HL-60 (cell line): ENCODE data around the gene TMPRSS13.

ENCODE experiments used
- DNase-seq, 2 experiments: peaks; one replicate each; pipeline ENCODE4 v3.0.0-alpha.2; 2010 to 2020; ENCODE audit warnings: low read depth in 1 of 2, low spot score in 1 of 2
- H3K27ac ChIP-seq: fragments of 250-450 bp; sonication (Bioruptor Pico); replicated peaks from 2 replicates; pipeline ENCODE4 v1.5.1; 2020; ENCODE audit warnings: mild to moderate bottlenecking, moderate library complexity
- H3K27me3 ChIP-seq: fragments of 250-450 bp; sonication (Bioruptor Pico); 2 replicates; pipeline ENCODE4 v1.5.1; 2021; ENCODE audit warnings: mild to moderate bottlenecking, moderate library complexity; ENCODE audit not compliant: insufficient read depth, poor library complexity, severe bottlenecking
- H3K4me3 ChIP-seq: replicated peaks from 2 replicates; pipeline ENCODE4 v1.5.1; 2011; ENCODE audit warnings: mild to moderate bottlenecking, control low read depth, low read length; ENCODE audit not compliant: insufficient read depth
- GABPA ChIP-seq: IDR thresholded peaks from 2 replicates; pipeline ENCODE4 v1.6.1; 2012; ENCODE audit warnings: low read depth
- POLR2AphosphoS5 ChIP-seq: IDR thresholded peaks from 2 replicates; pipeline ENCODE4 v1.6.1; 2012; ENCODE audit warnings: low read depth
- SPI1 ChIP-seq: IDR thresholded peaks from 2 replicates; pipeline ENCODE4 v1.6.1; 2012; ENCODE audit warnings: low read depth, mild to moderate bottlenecking, borderline replicate concordance
- TF ChIP-seq, protein P1 (sequence below): IDR thresholded peaks from 2 replicates; pipeline ENCODE4 v1.6.1; 2012; ENCODE audit warnings: low read depth; ENCODE audit not compliant: insufficient replicate concordance
- TF ChIP-seq, protein P2 (sequence below): IDR thresholded peaks from one replicate; pipeline ENCODE4 v1.5.1; 2011; ENCODE audit warnings: low read length, control low read depth, inconsistent platforms; ENCODE audit not compliant: insufficient read depth

Gene TMPRSS13

DNA sequence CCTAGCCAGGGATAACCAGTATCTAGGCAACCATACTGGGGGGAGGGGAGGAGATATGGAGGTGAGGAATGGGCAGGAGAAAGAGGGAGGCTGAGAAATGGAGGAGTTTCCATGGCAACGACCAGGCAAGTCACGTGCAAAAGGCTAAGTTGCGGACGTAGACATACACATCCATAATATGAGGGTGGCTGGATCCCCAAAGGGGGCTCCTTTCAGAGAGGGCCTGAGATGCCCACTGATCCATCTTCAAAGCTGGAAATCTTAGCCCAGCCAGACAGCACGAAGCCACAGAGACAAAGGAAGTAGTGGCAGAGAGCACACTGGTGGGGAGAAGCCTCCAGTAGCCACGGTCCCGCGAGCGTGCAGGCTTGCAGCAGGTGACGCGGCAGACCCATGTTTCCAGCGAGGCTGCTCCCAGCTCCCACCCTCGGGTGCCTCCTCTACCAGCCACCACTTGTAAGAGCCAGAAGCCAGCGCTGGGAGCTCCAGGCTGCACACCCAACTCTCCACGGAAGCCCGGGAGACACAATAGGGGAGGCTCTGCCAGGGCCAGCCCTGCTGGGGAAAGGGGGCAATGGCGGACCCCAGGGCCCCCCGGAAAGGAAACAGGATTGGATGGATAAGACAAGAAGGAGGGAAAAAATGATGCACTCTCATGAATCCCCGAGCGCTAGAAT is 53.7 kb downstream of the TMPRSS13 start:
- H3K4me3 ChIP-seq = no peak overlapping the region
- no peak for DNase-seq
- TF ChIP-seq SPI1 = no peak
- no peak for TF ChIP-seq GABPA
- TF ChIP-seq, protein P1, sequence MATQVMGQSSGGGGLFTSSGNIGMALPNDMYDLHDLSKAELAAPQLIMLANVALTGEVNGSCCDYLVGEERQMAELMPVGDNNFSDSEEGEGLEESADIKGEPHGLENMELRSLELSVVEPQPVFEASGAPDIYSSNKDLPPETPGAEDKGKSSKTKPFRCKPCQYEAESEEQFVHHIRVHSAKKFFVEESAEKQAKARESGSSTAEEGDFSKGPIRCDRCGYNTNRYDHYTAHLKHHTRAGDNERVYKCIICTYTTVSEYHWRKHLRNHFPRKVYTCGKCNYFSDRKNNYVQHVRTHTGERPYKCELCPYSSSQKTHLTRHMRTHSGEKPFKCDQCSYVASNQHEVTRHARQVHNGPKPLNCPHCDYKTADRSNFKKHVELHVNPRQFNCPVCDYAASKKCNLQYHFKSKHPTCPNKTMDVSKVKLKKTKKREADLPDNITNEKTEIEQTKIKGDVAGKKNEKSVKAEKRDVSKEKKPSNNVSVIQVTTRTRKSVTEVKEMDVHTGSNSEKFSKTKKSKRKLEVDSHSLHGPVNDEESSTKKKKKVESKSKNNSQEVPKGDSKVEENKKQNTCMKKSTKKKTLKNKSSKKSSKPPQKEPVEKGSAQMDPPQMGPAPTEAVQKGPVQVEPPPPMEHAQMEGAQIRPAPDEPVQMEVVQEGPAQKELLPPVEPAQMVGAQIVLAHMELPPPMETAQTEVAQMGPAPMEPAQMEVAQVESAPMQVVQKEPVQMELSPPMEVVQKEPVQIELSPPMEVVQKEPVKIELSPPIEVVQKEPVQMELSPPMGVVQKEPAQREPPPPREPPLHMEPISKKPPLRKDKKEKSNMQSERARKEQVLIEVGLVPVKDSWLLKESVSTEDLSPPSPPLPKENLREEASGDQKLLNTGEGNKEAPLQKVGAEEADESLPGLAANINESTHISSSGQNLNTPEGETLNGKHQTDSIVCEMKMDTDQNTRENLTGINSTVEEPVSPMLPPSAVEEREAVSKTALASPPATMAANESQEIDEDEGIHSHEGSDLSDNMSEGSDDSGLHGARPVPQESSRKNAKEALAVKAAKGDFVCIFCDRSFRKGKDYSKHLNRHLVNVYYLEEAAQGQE = no peak
- H3K27me3 ChIP-seq = peaks cover 65% of the 10 kb centered on the region
- no peak overlapping the region for H3K27ac ChIP-seq

DNA sequence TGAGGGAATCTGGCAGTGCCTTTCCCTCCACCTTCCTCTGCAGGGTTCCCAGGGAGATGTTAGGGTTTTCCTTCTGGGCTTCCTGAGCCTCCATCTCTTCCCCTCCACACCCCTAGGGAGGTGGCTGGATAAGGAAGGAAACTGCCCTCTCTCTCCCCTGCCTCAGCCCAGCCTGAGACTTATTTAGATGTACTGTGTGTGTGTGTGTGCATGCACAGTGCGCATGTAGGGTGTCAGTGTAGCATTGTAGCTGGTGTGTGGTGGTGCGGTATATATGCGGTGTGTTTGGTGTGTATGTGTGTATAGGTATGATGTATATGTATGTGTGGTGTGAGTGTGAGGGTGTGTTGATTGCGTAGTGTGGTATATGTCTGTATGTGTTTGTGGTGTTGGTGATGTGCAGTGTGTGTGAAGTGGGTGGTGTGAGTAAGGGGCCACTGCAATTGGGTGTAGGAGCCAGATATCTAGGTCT is 54.3 kb downstream of the TMPRSS13 start:
- Histone ChIP-seq H3K27ac (no peak overlapping the region), H3K4me3 (no peak overlapping the region), H3K27me3 (peaks cover 65% of the 10 kb centered on the region)
- TF ChIP-seq SPI1 (no peak), POLR2AphosphoS5 (no peak), GABPA (no peak)
- TF ChIP-seq, protein P2, sequence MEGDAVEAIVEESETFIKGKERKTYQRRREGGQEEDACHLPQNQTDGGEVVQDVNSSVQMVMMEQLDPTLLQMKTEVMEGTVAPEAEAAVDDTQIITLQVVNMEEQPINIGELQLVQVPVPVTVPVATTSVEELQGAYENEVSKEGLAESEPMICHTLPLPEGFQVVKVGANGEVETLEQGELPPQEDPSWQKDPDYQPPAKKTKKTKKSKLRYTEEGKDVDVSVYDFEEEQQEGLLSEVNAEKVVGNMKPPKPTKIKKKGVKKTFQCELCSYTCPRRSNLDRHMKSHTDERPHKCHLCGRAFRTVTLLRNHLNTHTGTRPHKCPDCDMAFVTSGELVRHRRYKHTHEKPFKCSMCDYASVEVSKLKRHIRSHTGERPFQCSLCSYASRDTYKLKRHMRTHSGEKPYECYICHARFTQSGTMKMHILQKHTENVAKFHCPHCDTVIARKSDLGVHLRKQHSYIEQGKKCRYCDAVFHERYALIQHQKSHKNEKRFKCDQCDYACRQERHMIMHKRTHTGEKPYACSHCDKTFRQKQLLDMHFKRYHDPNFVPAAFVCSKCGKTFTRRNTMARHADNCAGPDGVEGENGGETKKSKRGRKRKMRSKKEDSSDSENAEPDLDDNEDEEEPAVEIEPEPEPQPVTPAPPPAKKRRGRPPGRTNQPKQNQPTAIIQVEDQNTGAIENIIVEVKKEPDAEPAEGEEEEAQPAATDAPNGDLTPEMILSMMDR = no peak
- TF ChIP-seq, protein P1 = no peak
- DNase-seq = no peak

DNA sequence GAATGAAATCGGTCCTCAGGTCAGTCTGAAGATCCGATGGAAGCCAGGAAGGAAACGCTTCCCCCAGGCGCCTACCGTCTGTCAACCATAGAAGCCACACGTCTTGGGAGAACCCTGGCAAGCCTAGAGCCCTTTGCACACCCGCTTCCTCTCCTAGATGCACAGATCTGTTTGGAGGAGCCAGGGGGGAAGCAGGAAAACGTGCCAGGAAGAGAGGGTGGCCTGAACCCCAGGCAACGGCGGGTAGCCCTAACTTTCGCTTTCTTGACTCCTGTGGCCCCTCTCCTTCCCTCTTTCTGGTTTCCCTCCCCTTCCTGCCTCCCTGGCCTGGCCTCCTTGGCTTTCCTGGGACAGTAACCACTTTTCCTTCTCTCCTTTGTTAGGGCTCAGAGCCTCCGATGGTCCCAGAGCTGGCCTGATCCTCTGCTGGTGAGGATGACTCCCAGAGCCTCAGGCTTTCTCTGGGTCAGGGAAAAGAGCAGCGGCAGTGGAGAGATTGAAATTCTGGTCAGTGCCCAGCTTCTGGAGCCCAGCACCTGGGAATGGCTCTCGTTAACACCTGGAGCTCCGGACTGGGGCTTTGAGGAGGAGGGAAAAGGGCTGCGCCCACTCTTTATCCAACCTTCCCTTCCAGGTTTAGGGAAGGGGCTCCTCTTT is 54.8 kb downstream of the TMPRSS13 start:
- Histone ChIP-seq H3K27ac (no peak overlapping the region), H3K4me3 (no peak overlapping the region), H3K27me3 (peaks cover 63% of the 10 kb centered on the region)
- DNase-seq = no peak
- TF ChIP-seq SPI1 (no peak), POLR2AphosphoS5 (no peak), GABPA (no peak)
- TF ChIP-seq, protein P1 = no peak
- TF ChIP-seq, protein P2 = no peak
